Fibroblast of villous mesenchyme (primary cell): Measurements from ENCODE around the gene SLC9A4. TPM values are rescaled to one million over a fixed set of nuclear protein-coding genes. Genes with fewer than 3 reads are reported as not detected.

Experiments used
- DNase-seq: peaks from one replicate; pipeline ENCODE4 v3.0.0-alpha.2; 2010; ENCODE audit warnings: low read depth
- H3K4me3 ChIP-seq: 2 replicates; pipeline ENCODE4 v1.5.1; 2011; ENCODE audit warnings: low read depth, mild to moderate bottlenecking, low read length
- CTCF ChIP-seq: IDR thresholded peaks from 2 replicates; pipeline ENCODE4 v1.5.1; 2012; ENCODE audit warnings: low read depth, mild to moderate bottlenecking, low read length; ENCODE audit not compliant: insufficient read depth
- total RNA-seq: library from RNA; depleted of rRNA; stranded (reverse); fragments of >200 nt; gene quantifications from 2 replicates; pipeline ENCODE4 v1.2.3, GENCODE V29; 2012

Gene SLC9A4
- total RNA-seq, 1 donor = not detected

- DNase-seq = no peak
- no peak overlapping the region for H3K4me3 ChIP-seq
- no peak for TF ChIP-seq CTCF
Observed at GRCh38 chr2:102432386-102432785, 40.6 kb upstream of the SLC9A4 start.

- H3K4me3 ChIP-seq = no peak overlapping the region
- DNase-seq = no peak
- no peak for TF ChIP-seq CTCF
Observed at GRCh38 chr2:102433973-102434654, 38.9 kb upstream of the SLC9A4 start.

GRCh38 chr2:102434655-102435381 is 38.2 kb upstream of the SLC9A4 start:
- TF ChIP-seq CTCF = no peak
- DNase-seq = no peak
- no peak overlapping the region for H3K4me3 ChIP-seq

- DNase-seq = no peak
- TF ChIP-seq CTCF = no peak
- H3K4me3 ChIP-seq = no peak overlapping the region
Observed at GRCh38 chr2:102435741-102436140, 37.3 kb upstream of the SLC9A4 start.

GRCh38 chr2:102436323-102436722 is 36.7 kb upstream of the SLC9A4 start:
- peak; percentile 12 for DNase-seq
- no peak for TF ChIP-seq CTCF
- no peak overlapping the region for H3K4me3 ChIP-seq

- no peak for DNase-seq
- no peak overlapping the region for H3K4me3 ChIP-seq
- no peak for TF ChIP-seq CTCF
Observed at GRCh38 chr2:102437122-102437521, 35.9 kb upstream of the SLC9A4 start.
